HG02588 (cell line): ENCODE results near the gene ZNF396.

ENCODE experiments used
- ATAC-seq: cut with Tn5 transposase; IDR thresholded peaks from one replicate; pipeline ENCODE4 v1.9.1; 2021; ENCODE audit warnings: mild to moderate bottlenecking, moderate library complexity; ENCODE audit not compliant: unreplicated experiment

The ZNF396 gene

DNA sequence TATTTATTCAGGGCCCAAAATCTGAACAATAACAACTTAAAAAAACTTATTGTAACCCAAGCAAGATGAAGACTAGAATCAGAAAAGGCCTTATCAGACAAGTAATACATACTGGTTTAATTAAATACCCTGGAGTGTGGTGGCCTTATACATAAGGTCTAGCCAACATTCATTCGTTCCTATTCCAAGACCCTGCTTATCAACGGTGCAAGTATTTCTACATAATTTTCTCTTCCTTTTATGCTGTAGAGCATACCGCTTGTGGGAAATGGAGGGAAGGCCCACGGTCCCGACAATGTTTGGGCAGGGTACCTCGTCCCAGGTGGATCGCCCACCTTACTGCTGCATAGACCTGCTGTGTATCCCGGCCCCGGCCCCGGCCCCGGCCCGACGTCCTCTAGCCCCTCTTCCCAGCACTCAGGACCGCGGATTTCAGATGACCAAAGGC, 33.6 kb downstream of the ZNF396 start:
- ATAC-seq, result no peak

GRCh38 chr18:35337286-35337685, 39.9 kb downstream of the ZNF396 start:
- ATAC-seq, result no peak

GRCh38 chr18:35335866-35336265, 41.3 kb downstream of the ZNF396 start:
- ATAC-seq, result no peak

DNA sequence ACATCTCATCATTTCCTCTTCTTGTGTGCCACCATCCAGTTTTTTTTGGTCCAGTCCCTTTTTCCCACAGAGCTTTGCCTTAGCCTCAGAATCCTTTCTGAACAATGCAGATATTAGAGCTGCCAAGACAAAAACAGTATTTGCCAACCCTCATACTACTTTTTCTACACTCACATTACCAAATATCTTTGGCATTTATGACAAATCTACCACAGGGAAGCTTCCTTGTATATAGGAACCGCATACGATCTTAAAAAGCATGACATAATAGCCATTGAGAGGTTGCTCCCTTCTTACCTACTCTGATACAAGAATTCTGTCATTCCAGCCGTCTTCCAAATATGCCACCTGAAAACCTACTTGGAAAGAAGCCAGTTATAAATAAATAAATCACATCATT, 42.3 kb downstream of the ZNF396 start:
- ATAC-seq, result no peak

- ATAC-seq, result no peak
Observed at GRCh38 chr18:35334212-35334611, 42.9 kb downstream of the ZNF396 start.

- ATAC-seq, result no peak
Observed at GRCh38 chr18:35331367-35332087, 45.6 kb downstream of the ZNF396 start.

DNA sequence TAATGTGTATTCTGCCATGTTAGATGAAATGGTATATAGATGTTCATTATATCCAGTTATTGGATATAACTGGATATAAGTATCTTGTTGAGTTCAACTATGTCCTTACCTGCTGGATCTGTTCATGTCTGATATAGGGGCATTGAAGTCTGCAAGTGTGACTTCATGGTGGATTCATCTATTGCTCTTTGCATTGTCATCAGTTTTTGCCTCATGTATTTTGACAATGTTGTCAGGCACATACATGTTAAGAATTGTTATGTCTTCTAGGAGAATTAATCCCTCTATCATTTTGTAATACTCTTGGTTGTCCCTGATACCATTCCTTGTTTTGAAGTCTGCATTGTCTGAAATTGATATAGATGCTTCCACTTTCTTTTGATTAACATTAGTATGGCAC, 48.3 kb downstream of the ZNF396 start:
- no peak for ATAC-seq

- ATAC-seq, result no peak
Observed at GRCh38 chr18:35326695-35327387, 50.3 kb downstream of the ZNF396 start.

DNA sequence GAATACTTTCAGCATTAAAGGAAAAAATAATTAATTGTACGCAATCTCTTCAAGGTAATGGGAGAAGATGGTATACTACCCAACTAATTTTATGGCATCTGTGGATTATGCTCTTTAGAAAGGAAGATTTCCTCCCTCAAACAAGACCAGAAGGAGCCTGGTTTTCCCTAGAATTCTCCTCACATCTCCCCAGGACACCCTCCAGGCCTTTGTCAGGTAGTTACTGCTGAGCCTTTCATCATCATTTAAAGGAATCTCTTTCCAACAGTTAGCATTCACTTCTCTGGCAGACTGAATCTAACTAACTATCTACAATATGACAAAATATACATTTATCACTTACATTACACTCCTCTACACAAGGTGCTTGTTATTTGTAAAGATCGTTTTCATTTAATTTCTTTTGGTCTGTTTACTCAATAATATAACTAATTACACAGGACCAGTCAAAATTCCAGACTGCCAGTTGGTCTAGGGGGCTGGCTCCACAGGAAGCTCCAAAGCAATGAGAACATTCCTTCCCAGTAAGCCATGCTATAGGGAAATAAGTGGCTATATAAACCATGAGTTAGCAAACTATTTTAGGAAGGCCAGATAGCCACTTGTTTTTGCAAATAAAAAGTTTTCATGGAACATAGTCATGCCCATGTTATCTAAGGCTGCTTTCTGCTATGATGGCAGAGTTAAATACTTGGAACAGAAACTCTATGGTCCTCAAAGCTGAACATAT, 52.0 kb downstream of the ZNF396 start:
- no peak for ATAC-seq

- no peak for ATAC-seq
Observed at GRCh38 chr18:35322486-35323458, 54.4 kb downstream of the ZNF396 start.
